ENCODE measurements around the gene KYNU.

Gene KYNU

DNA sequence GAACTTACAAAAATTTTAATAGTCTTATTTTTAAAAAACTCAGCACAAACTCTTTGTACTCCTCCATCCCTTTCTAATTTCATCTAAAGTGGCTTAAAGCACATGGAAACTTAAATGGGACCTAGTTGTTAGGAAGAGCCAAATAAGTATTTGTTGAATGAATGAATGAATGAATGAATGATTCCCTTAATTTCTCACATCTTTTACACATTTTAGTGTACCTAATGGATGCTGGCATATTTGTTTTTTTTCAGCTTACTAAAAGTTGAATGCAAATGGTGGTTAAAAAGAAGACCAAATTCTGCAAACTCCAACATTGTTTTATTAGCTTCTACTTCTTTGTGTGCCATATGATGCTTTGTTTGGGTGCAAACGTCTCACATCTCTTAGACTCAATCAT, 89.6 kb downstream of the KYNU start:
- DNase-seq: no peak

DNA sequence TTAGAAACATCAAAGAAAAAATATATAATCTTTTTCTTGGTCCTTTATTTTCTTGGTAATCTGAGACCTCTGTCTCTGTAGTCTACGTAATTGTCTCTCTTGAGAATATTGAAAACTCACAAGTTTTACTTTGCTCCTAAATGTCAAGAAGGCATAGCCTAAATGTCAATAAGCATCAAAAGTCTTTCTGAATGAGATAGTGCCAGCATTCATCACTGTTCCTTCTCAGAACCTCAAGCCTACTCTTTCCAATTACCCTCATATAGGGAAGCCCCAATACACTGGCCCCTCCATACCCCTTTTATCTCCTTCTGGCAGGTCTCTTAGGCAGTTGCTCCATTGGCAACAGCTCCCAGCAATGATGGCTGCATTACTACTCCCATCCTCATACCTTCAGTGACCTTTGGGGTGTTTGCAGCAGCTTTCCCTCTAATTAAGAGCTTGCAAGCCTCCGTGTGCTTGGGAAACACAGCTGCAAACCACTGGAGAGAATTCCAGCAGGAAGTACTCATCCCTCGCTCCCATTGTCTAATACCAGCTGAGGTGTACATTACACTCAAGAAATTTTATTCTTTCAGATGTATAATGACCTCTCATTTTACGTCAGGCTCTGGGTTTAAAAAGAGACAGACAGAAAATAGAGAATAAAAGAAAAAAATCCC, 95.8 kb downstream of the KYNU start:
- no peak for DNase-seq

DNA sequence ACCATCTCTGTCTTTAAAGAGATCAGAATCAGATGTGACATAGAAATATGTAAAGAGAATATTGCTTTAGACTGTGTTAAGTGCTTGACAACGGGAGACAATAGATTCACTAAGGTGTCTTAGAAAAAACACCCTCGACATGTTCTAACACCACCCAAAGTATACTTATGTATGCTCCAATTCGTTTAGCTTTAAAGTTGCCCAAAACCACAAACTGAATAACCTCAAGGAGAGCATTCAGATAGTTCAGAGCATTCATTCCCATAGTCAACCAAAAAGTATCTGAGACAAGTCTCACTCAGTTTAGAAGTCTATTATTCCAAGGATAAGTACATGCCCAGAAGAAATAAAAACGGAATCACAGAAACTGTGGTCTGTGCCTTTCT, 96.4 kb downstream of the KYNU start:
- no peak for DNase-seq

DNA sequence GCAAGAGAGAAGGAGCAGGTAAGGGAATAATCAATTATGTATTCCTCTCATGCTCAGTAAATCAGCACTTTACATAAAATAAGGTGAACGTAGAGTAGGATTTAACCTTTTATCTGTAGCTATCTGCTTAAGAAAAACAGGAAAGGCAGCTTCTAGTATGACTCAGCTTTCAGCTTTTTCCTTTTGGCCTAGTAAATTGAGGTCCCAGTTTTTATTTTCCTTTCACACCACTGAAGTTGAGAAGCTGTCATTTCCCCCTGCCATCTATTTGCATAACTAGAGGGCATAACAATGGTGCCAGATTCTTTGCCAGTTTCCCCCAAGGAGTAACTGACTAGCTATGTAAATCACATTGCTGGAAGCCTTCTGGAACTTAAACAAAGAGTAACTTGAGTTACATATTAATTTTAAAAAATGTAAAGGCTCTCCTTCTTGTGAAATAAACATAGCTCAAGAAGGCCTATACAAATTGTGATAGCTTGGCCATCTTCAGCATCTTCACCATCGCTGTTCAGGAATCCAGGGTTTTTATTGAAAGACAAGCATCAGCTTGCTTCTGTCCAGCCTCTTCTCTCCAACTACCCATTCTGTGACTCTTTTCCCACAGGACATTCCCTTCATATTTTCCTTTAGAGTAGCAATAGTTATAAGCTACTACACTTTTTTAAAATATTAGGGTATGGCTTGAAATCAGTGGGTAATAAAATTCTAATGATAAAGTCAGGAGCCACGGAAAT, 97.0 kb downstream of the KYNU start:
- no peak for DNase-seq

DNA sequence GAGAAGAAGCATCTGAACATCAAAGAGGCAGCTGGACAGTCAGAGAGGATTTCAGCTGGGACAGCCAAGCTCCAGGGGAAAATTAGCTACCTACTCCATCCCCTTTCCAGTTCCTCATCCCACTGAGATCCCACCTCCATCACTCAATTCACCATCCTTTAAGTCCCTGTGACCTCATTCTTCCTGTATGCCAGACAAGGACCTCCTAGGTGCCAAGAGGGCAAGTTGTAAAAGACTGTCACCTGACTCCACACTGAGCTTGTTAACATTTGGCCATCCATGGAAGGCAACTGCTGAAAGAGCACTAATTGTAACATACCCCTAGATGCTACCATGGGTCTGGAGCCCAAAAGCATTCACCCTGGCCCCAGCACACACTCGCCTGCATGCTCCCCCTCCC, 97.8 kb downstream of the KYNU start:
- no peak for DNase-seq

DNA sequence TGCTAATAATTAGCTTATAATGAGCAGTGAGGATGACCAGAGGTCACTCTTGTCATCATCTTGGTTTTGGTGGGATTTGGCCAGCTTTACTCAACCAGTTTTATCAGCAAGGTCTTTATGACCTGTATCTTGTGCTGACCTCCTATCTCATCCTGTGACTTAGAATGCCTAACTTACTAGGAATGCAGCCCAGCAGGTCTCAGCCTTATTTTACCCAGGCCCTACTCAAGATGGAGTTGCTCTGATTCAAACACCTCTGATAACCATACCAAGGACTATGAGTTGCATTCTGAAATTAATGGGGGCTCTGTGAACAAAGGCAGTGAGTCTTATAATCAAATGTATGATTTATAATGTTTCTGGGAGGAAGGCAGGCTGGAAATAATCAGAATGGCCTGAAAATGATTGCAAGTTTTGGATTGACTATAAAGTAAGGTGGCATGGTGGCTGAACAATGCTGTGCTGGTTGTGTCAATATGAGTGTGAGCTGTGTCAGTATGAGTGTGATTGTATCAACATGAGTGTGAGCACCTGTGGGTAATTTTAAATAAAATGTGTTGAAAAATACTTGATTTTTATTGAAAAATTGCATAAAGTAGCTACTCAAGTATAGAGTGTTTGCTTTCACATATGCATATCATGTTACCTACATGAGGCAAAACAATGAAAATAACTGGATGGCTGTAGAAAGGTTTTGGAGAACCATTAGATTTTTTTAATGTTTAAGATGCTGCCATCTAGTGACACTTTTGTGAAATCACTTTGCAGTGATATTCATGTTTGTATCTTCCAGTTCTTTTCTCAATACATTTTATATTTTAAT, 103.0 kb downstream of the KYNU start:
- DNase-seq: no peak

DNA sequence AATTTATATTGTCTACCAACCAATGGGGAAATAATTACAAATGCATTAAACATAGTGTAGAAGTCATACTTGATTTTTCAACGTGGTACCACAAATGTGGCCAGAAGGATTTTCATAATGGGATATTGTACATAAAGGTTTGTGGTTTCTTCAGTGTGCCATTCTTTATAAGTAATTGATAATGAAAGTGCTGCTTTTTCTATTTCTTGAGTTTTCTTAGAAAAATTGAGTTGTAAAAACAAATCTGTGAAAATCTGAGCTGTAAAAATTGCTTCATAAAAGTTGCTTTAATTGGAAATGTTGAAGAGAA, 103.6 kb downstream of the KYNU start:
- no peak for DNase-seq

DNA sequence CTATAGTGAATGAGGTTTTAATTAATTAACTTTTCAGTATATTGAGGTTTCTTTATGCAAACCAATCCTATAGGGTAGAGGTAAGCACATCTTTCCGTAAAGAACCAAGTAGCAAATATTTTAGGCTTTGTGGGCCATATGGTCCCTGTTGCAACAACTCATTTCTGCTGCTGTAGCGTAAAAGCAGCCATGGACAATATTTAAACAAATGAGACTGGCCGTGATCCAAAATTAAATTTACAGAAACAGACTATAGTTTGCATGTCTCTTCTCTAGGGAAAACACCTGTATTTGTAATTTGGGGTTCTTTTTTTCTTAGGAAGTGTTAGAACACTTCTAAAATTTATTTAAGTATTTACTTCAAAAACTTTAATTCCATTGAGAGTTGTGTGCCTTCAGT, 104.3 kb downstream of the KYNU start:
- no peak for DNase-seq

DNA sequence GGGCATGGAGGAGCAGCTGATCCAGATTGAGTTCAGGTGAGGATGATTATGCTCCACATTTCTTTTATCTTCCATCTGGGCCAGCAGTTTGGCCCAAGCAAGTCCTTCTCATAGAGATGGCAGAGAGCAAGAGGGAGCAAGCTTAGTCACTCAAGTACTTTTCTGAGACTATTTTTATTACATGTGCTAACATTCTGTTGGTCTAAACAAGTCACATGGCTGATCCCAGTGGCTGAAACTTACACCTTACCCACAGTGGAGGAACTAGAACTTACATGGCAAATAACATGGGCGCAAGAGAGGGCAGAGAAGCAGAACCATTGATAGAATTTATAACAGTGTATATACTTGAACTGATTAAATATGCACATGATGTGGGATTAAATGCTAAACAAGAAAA, 105.7 kb downstream of the KYNU start:
- no peak for DNase-seq

DNA sequence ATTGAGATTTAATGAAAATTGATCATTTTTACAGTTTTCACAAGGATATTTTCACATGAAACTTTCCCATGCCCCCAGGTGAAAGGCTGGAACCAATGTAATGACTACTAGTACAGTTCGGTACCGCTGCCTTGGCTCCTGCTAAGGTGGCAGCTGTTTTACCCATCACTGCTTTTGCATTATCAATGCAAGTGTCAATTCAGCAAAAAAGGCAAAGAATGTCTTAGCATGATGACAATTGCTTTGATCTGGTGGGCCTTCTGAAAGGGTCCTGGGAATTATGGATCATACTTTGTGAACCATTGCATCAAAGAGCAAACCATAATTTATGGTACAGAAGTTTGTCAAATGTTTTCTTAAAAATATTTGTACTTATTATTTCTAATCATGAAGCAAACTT, 107.2 kb downstream of the KYNU start:
- DNase-seq: no peak

DNA sequence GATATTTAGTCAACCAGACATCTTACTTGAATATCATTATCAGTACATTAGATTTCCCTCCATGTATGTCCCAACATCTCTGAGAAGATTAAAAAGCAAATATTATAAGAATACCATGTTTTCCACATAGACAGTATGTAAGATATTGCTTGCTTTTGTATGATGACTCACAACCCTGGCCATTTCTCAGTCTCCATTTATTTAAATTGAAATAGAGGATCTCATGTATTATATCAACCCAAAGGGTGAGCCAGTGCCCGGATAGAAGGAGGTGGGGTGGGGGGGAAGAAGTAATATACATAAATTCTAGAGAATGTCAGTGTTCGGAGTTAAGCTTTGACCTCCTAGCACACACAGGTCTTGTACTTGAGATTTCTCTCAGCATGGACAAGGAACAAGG, 109.6 kb downstream of the KYNU start:
- DNase-seq: no peak

DNA sequence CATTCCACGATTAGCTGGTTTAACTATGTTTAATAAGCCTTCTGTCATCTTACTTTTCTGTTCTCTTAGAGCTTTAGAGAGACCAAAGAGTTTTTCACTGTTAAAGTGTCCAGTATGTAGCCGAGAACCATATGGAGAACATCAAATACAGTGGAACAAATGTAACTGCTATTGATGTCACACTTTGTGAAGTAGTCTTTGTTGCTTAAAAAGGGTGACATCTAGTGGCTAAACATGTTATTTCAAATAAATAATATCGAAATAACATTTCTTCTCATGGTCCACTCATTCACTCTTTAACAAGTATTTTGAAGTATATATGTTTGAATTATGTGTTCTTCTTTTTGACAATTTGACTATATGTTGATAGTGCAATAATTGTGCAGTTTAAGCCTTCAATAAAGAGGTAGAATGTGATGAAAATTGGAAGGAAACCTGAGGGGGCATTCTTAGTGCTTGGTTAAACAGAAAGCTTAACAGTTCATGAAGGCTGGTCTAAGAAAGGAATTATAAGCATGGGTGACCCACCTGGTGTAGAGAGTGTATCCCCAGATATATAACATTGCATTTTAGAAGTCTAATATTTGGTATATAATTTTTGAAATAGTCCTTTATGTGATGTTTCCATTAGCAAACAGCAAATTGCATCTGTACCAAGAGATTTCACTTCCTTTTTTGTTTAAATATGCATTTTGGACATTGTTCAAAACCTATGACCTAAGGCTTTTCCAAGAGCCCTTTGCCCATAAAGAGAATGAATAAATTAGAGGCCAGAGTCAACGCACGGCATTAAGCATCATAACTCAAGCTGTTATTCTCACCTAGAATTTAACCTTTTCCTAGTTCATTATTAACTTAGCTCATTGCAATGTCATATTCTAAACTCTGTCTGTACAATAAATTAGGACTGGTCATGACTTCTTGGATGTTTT, 112.1 kb downstream of the KYNU start:
- no peak for DNase-seq

DNA sequence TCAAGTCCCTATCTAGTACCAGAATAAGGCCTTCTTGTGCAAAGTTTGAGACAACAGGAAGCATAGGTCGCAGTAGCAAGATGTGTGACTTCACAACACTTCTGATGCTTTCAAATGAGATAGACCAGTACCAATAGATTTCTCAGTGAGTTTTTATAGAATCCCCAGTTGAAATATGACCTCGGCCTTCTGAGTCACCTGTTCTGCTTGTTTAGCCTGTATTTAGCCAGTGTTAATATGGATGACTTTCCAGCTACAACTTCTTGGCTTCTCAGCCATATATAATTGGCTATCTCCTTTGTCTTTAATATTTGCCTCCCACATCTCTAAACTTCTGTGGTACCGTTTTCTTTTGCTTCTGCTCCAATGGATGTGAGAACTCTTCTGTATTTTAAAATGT, 113.8 kb downstream of the KYNU start:
- DNase-seq: no peak

DNA sequence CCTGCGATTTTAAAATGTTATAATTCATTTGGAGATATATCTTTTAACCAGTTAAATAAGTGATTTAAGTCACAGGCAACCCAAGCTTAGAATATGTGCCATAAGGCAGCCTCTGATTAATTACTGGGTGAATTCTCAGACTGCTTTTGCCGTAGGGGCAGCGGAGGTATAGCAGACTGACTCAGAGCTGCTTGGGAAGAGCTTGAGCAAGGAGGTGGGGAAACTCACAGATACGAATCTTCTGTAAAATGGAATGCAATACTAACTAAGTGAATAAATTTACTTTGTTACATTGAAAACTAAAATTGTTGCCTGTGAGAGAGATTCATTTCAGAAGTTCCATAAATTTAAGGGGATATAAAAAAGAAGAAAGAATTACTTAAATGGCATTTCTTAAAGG, 115.4 kb downstream of the KYNU start:
- DNase-seq: no peak

DNA sequence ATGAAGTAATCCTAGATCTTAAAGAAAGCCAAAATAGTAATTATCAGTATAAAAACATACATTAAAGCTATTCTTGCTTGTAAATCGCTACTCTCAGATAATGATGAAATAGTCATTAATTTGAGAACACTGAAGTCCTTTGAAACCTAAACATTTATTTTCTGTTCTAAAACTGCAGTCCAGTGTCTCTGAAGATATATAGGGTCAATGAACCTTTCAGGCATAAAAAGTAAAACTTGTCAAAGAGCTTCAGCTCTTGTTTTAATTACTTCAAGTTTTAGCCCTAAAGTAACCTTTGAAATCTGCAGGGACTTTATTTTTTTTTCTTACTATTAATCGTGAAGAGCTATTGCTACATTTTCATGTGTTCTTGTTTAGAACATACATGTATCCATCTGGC, 116.3 kb downstream of the KYNU start:
- no peak for DNase-seq

DNA sequence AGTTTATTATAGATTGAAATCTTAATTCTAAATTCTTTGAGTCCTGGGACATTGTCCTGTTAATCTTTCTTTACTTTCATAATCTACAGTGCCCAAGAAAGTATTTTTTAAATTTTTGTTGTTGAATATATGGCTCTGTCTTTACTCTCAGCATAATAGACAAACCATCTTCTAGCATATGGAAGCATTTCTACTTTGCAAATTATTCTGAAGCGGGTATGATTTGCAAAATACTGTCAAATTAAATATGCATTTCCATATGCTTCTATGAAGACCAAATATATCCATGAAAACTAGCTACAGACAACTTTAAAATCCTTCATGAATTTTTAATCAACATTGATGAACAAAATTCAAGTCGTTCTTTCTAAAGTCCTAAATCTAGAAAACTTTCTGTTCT, 117.2 kb downstream of the KYNU start:
- DNase-seq: no peak

DNA sequence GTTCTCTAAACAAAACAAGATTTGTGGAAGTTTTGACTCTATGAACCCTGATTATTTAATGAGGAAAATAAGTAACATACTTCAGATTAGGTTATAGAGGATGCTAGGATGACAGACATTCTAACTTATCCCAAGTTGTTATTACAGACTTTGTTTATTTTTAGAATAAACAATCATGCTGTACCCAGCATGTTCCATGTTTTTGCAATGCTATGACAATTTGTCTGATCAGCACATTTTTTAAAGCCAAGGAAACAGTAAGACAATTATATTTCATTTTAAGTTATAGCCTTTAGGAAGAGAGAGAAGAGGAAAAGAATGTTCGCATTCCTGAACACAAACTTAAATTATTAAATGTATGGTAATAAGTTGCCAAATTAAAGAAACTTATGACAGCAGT, 119.8 kb downstream of the KYNU start:
- no peak for DNase-seq

DNA sequence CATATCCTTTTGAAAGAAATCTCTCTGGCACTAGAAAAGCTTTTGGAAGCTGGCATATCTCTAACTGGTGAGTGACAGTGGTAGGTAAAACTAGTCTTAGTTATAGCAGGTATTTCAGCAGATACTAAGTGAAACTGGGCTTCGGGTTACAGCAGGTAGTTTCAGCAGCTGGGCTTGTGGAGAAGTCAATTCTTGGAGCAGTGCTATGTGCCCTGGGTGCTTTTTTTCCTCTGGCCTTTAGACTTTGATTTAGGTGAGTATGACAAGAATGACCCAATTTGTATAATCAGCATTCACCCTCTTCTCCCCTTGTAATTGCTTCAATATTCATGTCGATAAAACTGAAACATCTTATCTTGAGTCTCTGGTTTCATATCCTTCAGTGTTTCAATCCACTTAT, 123.1 kb downstream of the KYNU start:
- DNase-seq: no peak

DNA sequence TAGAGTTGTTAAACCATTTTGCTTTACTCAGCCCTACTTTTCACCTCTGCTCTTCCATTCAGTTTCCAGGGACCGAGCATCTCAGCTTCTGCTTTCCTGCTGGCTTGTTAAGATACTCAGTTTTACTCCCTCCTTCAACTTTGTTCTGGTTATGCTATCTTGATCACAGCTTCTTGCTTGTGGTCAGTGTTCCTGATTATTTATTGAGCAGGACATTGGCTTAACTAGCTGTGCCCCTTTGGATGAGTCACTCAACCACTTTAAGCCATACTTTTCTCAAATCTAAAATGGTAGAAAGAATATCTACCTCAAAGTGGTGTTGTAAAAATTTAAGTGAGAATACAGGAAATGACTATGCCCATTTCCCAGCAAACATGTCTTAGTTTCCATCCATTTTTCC, 124.0 kb downstream of the KYNU start:
- no peak for DNase-seq

DNA sequence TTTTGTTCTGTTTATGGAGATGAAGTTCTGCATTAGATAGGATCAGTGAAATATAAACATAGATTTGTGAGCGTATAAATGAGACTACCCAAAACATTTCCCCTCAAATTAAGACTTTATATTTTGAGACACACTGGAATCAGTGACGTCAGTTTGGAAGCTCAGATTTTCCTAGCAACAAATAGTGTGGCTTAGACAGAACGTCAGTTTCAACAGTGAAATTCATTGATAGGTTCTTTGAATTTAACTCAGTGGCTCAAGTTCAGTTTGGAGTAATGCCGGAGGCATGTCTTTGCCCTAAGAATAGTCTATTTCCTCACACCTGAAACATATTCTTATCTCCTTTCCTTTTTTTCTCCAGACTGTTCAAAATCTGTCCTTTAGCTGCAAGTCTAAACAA, 138.2 kb downstream of the KYNU start:
- no peak for DNase-seq

DNA sequence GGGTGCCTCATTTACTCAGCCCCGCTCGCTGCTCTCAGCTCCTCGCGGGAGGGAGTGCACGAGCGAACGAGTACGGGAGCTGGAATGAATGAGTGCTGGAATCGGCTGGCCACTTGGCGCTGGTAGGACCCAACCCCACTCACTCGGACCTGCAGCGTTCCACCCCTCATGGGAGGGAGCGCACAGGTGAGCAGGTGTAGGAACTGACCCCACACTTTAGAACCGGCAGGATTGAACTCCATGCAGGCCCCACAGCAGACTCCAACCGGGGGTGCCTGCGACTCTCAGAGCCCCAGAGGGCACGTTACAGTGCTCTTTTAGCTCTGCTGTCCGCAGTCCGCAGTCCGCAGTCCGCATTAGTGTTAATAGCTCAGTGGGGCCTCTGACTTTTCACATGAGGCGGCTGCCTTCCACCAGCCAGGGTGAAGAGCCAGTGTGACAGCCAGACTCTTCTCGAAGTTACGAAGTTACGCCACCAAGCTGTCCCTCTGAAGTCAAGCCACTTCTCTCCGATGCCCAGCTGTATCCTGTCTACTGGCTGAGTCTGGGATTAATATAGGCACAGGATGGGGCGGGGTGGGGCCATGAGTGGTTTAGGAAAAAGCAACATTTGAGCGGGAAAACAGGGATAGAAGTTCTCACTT, 149.1 kb downstream of the KYNU start:
- DNase-seq: no peak

DNA sequence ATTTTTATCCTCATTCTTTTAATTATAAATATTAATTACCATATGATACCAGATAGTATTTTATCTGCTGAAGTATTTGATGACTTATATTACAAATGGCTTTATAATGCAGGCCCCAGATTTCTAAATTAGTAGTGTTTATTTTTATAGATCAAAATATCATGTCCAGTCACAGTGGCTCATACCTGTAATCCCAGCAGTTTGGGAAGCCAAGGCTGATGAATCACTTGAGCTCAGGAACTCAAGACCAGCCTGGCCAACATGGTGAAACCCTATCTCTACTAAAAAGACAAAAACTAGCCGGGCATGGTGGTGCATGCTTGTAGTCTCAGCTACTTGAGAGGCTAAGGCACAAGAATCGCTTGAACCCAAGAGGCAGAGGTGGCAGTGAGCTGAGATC, 151.7 kb downstream of the KYNU start:
- no peak for DNase-seq

DNA sequence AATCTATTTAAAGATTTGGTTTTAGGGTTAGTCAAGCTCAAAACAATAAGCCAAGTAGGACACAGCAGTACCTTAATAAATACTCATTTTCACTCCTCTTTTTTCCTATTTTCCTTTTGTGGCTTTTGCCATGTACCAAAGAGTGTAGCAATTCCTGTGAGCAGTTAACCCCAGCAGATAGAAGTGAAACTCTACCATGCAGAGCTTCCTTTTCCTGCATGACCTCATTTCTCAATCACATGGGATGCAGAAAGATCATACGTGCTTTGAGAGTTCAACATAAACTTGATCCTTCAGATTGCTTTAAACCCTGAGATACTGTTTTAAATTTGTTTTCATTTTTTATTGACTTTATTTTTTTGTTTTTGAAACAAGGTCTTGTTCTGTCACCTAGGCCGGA, 152.7 kb downstream of the KYNU start:
- DNase-seq: no peak
